HG03558 (cell line): ENCODE results near the gene DNAH17.

Source experiments
- ATAC-seq: cut with Tn5 transposase; IDR thresholded peaks from one replicate; pipeline ENCODE4 v1.9.1; 2021; ENCODE audit warnings: moderate number of reproducible peaks; ENCODE audit not compliant: unreplicated experiment; ENCODE audit errors: extremely low read depth

DNAH17 gene

GRCh38 chr17:78407387-78408000 lies 169.7 kb downstream of the DNAH17 start:
- ATAC-seq = no peak

DNA sequence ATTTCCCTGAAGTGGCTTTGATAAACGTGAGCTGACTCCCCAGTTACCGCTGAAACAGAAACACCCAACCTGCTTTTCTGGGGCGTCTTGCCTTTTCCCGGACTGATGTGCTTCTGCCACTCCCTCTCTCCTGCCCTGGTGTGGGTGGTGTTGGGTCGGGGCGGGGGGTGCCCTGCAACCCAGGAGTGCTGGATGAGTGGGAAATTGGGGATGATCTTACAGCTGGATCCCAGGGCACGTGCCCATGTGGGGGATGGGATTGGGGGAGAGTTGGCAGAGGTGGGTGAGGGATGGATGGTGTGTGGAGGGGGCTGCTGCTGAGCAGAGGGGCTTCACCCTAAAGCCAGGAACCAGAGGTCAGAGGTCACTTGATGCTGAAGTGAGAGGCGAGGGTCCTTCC lies 170.3 kb downstream of the DNAH17 start:
- no peak for ATAC-seq

GRCh38 chr17:78406396-78406795 lies 170.8 kb downstream of the DNAH17 start:
- no peak for ATAC-seq

DNA sequence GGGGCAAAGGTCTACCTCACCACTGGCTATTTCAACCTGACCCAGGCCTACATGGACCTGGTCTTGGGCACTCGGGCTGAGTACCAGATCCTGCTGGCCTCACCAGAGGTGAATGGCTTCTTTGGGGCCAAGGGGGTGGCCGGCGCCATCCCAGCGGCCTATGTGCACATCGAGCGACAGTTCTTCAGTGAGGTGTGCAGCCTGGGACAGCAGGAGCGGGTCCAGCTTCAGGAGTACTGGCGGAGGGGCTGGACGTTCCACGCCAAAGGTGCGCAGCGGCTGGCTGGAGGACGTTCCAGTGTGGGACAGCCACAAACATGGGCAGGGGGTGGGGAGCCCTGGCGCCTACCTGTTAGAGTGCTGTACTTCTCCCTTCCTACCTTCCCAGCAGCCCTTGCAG lies 173.4 kb downstream of the DNAH17 start:
- no peak for ATAC-seq

DNA sequence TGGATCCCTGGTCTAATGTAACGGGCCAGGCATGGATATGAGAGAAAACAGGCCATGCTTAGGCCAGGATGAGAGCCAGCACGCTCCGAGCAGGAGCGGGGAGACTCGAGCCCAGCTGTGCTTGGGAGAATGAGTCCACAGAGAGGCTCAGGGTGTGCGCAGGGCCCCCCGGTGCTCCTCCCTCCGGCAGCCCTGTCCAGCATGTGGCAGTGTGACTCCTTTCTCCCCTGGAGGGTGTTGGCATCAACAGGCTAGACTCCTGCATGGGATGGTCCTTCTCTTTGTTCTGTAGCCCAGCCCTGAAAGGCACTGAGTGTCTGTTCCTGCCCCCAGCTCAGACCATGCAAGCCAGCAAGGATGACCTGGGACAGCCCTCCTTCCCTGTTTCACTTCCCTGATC lies 175.3 kb downstream of the DNAH17 start:
- ATAC-seq = no peak

GRCh38 chr17:78401246-78401645 lies 175.9 kb downstream of the DNAH17 start:
- no peak for ATAC-seq

DNA sequence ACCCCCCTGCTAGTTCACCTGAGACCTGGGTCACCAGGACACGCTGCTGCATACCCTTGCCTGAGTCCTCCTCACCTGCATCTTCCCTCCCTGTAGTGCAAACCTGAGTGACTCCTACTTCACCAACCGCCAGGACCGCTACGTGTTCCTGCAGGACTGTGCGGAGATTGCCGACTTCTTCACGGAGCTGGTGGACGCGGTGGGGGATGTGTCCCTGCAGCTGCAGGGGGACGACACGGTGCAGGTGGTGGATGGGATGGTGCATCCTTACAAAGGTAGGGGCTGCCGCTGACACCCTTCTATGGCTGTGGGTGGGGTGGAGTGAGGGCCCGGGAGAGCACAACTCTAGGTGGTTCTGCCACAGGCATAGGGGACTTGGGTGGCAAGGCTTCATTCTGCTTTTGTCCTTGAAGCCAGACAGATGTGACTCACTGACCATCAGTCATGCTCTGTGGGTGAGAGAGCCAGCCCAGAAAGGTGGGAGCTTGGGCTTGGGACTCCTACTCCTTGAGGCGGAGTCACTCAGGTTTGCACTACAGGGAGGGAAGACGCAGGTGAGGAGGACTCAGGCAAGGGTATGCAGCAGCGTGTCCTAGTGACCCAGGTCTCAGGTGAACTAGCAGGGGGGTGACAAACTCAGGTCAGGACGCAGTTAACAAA lies 176.5 kb downstream of the DNAH17 start:
- ATAC-seq = no peak

GRCh38 chr17:78399693-78400144 lies 177.5 kb downstream of the DNAH17 start:
- no peak for ATAC-seq

DNA sequence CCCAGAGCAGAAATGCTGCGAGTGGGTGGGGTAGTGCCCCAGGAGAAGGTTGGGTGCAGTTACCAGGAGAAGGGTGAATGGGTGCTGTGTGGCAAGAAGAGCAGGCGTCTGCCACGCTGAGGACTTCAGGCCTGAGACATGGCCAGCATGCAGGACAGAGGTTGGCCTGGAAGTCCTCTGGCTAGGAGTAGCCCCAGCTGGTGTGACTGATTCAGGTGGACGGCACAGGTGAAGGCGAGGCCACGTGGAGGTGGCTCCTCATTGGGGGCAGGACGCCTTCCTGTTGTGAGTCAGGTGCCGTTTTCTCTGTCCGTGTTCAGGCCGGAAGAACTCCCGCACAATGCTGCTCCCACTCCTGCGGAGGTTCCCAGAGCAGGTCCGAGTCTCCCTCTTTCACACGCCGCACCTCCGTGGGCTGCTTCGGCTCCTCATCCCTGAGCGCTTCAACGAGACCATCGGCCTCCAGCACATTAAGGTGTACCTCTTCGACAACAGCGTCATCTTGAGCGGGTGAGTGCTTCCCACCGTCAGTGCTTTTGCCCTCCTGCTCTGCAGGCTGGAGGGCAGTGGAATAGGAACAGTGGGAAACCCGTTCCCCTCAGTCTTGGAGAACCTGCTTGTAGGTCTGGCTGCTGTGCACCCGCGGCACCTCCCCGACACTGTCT lies 178.0 kb downstream of the DNAH17 start:
- no peak for ATAC-seq

DNA sequence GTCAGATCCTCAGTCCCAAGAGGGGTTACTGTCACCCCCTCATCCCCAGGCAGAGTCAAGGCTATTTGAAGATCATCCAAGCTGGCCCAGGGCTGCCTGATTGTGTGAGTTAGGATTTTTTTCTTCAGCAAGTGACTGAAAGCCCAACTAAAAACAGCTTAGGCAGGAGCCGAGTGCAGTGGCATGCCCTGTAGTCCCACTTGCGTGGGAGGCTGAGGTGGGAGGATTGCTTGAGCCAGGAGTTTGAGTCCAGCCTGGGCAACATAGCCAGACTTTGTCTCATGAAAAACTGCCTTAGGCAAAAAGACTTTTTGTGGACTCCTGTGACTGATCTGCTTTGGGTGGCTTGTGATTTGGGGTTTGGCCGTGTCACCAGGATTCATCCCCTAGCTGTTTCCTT lies 178.8 kb downstream of the DNAH17 start:
- no peak for ATAC-seq

- no peak for ATAC-seq
Measured at GRCh38 chr17:78397681-78398101, 179.5 kb downstream of the DNAH17 start.

GRCh38 chr17:78396441-78397337 lies 180.5 kb downstream of the DNAH17 start:
- no peak for ATAC-seq

DNA sequence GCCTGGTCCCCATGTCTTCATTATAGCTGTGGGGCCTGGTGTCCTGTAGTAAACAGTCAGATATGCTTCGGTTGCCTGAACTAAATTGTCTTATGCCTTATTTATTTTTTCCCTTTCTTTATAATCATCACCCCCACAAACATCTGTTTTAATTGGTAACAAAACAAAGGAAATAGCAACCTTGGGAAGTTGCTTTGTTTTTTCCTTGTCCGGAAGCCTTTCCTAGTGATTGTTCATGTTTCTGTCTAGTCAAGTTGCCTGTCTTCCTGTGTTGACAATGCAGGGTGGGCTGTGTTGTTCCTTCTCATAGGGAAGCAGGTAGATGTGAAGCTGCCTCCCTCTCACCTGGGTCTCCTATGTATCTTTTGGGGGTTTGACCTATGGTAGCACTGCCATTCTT lies 182.0 kb downstream of the DNAH17 start:
- ATAC-seq = no peak

GRCh38 chr17:78394209-78394608 lies 183.0 kb downstream of the DNAH17 start:
- no peak for ATAC-seq

- no peak for ATAC-seq
Measured at GRCh38 chr17:78393575-78393974, 183.6 kb downstream of the DNAH17 start.

DNA sequence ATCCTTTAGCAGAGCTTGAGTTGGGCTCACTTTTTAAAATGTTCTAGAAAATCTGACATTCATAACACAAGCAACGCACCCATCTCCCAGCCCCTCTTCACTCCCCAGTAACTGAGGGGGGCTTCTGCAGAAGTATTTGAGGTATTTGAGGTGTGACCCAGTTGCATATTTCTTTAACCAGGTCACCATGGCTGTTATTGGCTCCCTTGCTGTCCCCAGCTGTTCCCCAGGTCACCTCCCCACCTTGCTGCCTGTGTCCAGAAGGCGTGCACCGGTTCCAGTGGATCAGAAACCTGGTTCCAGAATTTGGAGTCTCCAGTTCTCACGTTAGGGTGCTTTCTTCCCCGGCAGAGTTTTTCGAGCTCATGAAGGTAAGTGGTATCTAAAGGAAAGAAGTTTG lies 184.9 kb downstream of the DNAH17 start:
- no peak for ATAC-seq

DNA sequence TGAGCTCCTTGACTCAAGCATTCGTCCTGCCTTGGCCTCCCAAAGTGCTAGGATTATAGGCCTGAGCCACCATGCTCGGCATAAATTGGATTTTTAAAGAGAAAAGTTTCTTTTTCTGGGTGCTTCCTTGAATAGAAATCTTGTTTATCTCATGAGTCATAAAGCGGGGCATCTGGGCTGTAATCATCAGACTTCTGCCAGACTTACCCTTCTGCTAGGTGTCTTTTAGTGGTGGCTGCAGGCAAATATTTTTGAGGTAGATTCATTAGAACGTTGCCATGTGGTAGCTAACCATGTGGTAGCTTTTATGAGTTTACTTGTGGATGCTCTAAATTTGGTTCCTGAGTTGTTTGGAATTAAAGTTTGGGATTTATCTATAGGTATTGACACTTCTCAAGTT lies 185.4 kb downstream of the DNAH17 start:
- no peak for ATAC-seq

- ATAC-seq = no peak
Measured at GRCh38 chr17:78391051-78391431, 186.2 kb downstream of the DNAH17 start.

- no peak for ATAC-seq
Measured at GRCh38 chr17:78390241-78391050, 186.8 kb downstream of the DNAH17 start.
